Stromal cell of bone marrow (primary cell): ENCODE measurements around the gene PGBD1.

ENCODE experiments used
- DNase-seq: peaks from one replicate; pipeline ENCODE4 v3.0.0-alpha.2; 2012; ENCODE audit warnings: low read depth

PGBD1 gene

GRCh38 chr6:28335564-28336283 lies 54.4 kb downstream of the PGBD1 start, which contains the start of gene ZSCAN31:
TSS of gene ZSCAN31 (minus strand) at chr6:28336148. CDS start at chr6:28329683, 6,465 bp downstream.
- peak; percentile 96 for DNase-seq

GRCh38 chr6:28336284-28337120 lies 55.1 kb downstream of the PGBD1 start:
- DNase-seq = no peak

DNA sequence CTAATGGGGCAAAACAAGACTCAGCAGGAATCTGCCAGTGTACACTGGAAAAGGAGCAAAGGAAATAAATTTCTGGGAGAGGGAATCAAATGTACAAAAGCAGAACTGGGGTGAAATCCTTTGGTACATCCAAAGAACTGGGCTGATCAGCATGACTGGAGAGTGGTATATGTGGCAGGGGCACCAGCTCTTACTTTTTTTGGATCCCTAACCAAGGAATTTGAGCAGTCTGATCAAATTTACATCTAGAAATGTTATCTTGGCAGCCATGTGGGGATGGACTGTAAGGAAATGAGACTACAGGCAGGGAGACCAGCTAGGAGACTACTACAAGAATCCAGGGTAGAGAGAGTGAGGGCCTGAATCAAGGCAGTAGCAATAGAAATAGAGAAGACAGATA lies 55.7 kb downstream of the PGBD1 start:
- DNase-seq = no peak

DNA sequence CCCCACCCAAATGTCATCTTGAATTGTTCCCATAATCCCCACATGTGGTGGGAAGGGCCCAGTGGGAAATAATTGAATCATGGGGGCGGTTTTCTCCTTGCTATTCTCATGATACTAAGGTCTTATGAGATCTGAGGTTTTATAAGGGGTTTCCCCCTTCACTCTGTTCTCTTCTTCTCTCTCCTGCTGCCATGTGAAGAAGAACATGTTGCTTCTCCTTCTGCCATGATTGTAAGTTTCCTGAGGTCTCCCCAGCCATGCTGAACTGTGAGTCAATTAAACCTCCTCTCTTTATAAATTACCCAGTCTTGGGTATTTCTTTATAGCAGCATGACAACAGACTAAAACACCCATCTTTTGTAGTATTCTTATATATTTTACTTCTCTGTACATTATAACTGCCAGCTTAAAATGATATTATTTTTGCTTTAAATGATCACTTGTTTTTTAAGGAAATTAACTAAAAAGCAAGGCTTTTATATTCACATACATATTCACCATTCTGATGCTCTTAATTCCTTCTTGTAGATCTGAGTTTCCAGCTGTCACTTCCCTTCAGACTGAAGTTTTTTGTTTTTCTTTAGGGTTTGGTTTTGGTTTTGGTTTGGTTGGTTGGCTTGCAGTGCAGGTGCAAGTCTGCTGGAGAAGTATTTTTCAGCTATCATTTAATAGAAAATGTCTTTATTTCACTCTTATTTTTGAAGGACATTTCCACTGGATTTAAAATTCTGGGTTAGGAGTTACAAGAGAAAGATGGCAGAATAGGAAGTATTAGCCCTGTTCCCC lies 59.1 kb downstream of the PGBD1 start:
- DNase-seq = no peak

DNA sequence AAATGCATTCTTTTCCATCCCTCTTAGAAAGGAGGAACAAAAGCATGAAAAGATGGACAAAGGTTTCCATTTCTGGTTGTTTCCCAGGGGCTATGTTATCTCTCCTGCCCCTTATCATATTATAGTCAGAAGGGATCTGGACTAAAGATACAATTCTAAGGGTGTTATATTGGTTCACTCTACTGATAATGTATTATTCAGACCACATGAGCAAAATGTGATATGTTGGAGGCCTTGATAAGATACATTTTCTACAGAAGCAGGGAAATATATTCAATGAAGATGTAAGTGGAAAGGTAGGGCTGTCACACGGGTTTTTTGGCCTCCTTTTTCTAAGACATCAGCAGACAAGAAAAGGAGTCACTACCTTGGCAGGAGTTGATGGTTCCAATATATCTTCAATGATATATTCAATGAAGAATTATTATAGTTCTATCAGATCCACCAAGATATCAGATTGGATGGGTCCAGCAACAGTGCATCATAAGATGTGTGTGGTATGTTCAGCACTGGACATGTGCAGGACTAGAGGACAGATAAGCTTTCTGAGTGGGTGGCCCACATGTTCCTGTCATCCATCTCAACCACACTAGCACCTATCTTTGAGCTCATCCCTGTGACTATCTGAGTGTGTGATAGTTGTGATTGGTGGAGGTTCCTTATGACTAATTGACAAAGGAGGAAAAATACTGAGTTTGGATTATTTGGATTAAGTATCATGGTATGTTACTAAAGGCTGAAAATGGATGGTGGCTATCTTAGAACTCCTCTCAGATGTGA lies 62.7 kb downstream of the PGBD1 start:
- DNase-seq = no peak

DNA sequence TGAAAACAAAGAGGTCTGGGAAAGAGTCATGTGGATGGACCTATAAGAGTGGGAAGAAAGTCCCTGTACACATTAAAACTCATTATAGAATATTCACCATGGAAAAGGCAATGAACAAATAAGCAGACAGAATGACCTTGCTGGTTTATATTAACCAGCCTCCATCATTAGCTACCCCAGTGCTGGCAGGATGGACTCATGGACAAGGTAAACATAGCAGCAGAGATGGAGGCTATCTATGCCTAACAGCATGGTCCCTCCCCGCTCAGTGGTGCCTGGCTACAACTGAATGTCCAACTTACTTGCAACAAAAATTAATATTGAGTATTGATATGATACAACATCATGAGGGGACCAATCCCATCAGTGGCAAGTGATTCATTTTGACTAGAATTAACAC lies 63.8 kb downstream of the PGBD1 start:
- no peak for DNase-seq

DNA sequence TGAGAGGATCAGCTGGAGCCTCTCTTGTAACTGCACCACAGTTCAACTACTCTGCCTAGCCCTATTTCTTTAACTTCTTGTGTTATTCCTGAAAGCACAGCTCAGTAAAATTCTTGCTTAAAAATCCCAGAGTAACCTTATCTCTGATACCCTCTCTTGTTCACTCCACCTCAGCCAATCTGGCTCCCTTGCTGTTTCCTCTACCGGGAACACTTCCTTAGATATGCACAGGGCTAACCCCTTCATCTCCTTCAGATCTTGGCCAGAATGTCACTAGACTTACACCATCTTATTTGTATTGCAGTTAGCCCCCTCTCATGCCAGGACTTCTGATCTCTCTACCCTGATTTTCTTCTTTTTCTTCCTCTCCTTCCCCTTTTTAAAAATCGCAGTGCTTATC lies 65.7 kb downstream of the PGBD1 start:
- DNase-seq = no peak

DNA sequence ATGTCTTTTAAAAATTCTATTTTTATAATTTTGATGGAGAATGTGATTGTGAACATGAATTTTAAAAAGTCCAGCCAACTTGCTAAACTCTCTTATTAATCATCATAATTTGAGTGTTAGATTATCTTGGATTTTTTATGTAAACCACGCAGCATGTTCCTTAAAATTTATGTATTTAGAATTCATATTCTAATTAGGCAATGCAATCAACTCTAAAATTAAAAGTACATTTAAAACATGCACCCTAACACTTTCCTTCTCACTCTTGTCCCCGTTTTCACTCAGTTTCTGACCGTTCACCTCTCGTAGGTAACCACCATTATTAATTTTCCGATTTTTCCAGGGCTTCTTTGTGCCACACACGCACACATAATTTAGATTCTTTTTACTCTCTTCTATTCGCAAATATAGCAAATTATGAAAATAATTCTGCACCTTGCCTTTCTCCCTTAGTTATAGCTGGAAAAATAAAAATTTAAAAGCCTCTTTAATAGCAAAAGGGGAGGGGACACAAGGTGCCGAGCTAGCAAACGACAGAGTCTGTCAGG lies 68.0 kb downstream of the PGBD1 start:
- DNase-seq = no peak

DNA sequence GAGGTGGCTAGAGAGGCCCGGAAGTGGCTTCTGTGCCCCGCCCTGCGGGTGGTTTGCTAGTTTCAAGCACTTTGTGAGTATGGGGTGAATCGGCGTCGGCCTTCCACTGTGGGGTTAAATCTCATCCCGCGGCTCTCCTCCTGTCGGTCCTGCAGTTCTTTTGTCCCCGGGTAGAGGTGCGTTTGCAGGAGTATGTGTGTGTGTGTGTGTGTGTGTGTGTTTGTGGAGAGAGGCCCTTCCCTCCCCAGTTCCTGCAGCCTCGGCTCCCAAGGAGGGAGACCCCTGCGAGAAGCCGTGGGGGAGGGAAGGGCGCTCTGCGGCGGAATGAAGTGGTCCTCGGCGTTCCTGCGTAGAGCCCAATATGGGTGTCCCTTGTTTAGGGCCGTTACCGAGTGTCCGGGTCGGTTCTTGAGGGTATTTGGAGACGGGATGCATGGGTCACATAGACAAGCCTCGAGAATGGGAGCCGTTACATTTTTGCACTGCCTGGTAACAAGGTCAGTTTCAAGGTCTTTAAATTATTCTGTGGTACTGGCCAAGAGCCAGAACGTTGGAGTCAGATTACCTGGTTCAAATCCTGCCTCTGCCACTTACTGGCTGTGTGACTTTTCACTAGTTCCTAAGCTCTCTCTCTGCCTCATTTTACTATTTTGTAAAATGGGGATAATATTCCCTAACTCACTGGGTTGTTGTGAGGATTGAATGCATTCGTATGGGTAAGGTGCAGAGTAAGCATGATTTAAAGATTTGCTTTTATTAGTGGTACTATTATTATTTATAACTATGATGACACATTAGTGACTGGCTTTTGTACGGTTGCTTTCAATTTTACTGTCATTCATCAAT lies 68.7 kb downstream of the PGBD1 start, which contains the start of gene ZKSCAN3:
ZKSCAN3 (plus strand) TSS at position 56 of the 846 bp plus-strand sequence. CDS start 9,640 bp downstream, outside the sequence.
- peak; percentile 60 for DNase-seq

- no peak for DNase-seq
Observed at GRCh38 chr6:28351087-28351486, 69.7 kb downstream of the PGBD1 start.

DNA sequence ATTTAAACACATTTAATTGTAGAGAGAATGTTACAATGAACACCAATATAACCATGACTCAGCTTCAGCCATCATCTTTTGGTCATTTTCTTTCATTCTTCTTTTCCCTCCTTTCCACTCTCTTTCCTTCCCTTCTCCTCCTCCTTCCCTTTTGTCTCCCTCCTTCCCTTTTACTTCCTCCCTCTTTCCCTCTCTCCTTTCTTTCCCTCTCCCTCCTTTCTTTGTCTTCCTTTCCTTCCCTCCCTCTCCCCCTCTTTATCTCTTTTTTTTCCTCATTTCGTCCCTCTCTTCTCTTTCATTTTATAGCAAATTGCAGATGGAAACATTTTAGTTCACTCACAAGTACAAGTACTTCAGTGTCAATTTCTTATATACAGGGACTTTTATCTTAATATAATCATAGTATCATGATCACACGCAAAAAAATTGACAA lies 70.1 kb downstream of the PGBD1 start:
- DNase-seq = no peak
